Aorta (tissue), 5 donors: ENCODE data around the gene IGF2BP1. TPM values are rescaled to one million over a fixed set of nuclear protein-coding genes. Genes with fewer than 3 reads are reported as not detected.
"Not testable (repeated sequence)": the region's sequence is repeated elsewhere in the genome, so short reads cannot be mapped to it uniquely, and the experiment has no call there.

Source experiments
- ATAC-seq: fragments of 200-7000 bp; cut with Tn5 transposase; one replicate; pipeline ENCODE4 v1.9.1; 2022; ENCODE audit warnings: moderate library complexity; ENCODE audit not compliant: low FRiP score
- DNase-seq, 2 donors: peaks; one replicate each; pipeline ENCODE4 v3.0.0-alpha.2; 2020
- H3K27ac ChIP-seq, 2 donors: one replicate each; pipeline ENCODE4 v1.5.1; 2013; ENCODE audit warnings: low read length in 2 of 2, mild to moderate bottlenecking in 2 of 2, moderate library complexity in 2 of 2, control low read depth in 1 of 2, inconsistent platforms in 1 of 2, low read depth in 1 of 2
- H3K27me3 ChIP-seq, 2 donors: one replicate each; pipeline ENCODE4 v1.6.1; 2013; ENCODE audit warnings: control low read depth in 1 of 2, low read length in 1 of 2, mild to moderate bottlenecking in 1 of 2, moderate library complexity in 1 of 2; ENCODE audit not compliant: insufficient read depth in 2 of 2, control insufficient read depth in 1 of 2
- H3K36me3 ChIP-seq, 2 donors: one replicate each; pipeline ENCODE4 v1.6.1; 2013; ENCODE audit warnings: control low read depth in 1 of 2, low read length in 1 of 2, mild to moderate bottlenecking in 1 of 2; ENCODE audit not compliant: insufficient read depth in 2 of 2, control insufficient read depth in 1 of 2
- H3K4me1 ChIP-seq, 2 donors: one replicate each; pipeline ENCODE4 v1.6.1; 2013; ENCODE audit warnings: low read length in 2 of 2, control low read depth in 1 of 2, mild to moderate bottlenecking in 1 of 2, moderate library complexity in 1 of 2; ENCODE audit not compliant: insufficient read depth in 2 of 2, control insufficient read depth in 1 of 2
- H3K4me3 ChIP-seq, 2 donors: one replicate each; pipeline ENCODE4 v1.5.1; 2013; ENCODE audit warnings: low read length in 2 of 2, control low read depth in 1 of 2, mild to moderate bottlenecking in 1 of 2
- H3K9me3 ChIP-seq: one replicate; pipeline ENCODE4 v1.6.1; 2013; ENCODE audit warnings: mild to moderate bottlenecking, low read length; ENCODE audit not compliant: control insufficient read depth
- WGBS, 2 donors: extraction: QIAGEN DNeasy Blood & Tissue Kit; methylation state at CpG; one replicate each; pipeline ENCODE4 v1.1.7; 2013; 5-methylcytosine and 5-hydroxymethylcytosine counted together
- intact Hi-C, 2 donors: fragments of 100-400 bp; cut with DNase I; formaldehyde crosslinking; loops; one replicate each; pipeline versions ENCODE4 v1.14.2 to v1.15.0; 2022
- polyA plus RNA-seq, 2 donors: library from polyadenylated mRNA; stranded (reverse); fragments of 200-250 nt; gene quantifications; one replicate each; pipeline ENCODE4 v1.2.3, GENCODE V29; 2013
- total RNA-seq, 2 donors: library from RNA; stranded (reverse); fragmentation: NEBNext Ultra II Directional; extraction: Animal tissue kit (Norgen Biotek cat#: 25700); gene quantifications; one replicate each; pipeline ENCODE4 v1.2.1, GENCODE V29; 2021
- donor health status: healthy with polysubstance abuse.
- donor health status: Bipolar disorder and iron deficiency.
- donor health status: DM: no; HTN: no; CAD: no.
- donor health status: DM: no; HTN: no; CAD: no.
- donor health status: DM: yes; HTN: yes; CAD: no.

The IGF2BP1 gene
- total and polyA plus RNA-seq, 4 donors, result 0.13 to 0.29 TPM; not detected in 2

DNA sequence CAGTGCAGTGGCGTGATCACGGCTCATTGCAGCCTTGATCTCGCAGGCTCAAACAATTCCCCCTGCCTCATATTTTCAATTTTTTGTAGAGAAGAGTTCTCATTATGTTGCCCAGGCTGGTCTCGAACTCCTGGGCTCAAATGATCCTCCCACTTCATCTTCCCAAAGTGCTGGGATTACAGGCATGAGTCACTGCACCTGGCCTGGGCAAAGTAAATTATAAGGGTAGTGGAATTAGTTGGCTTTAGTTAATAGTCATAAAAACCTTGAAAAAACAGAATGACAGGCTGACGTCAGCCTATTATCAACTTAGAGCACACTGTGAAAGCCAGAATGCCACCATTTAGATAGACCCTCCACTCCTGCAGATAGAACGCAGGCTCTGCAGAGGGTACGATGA lies 91.9 kb downstream of the IGF2BP1 start:
- Histone ChIP-seq H3K4me1 (no peaks in the 10 kb centered on the region), H3K27me3 (no peaks in the 10 kb centered on the region), H3K27ac (no peak overlapping the region), H3K4me3 (no peak overlapping the region), H3K36me3 (no peaks in the 10 kb centered on the region), H3K9me3 (no peaks in the 10 kb centered on the region)
- DNase-seq (no peak), ATAC-seq (no peak)
- intact Hi-C loops, result no loop called here
- WGBS, 2 donors, result 86 to 87% methylated on average over 7 of the region's 7 CpGs

DNA sequence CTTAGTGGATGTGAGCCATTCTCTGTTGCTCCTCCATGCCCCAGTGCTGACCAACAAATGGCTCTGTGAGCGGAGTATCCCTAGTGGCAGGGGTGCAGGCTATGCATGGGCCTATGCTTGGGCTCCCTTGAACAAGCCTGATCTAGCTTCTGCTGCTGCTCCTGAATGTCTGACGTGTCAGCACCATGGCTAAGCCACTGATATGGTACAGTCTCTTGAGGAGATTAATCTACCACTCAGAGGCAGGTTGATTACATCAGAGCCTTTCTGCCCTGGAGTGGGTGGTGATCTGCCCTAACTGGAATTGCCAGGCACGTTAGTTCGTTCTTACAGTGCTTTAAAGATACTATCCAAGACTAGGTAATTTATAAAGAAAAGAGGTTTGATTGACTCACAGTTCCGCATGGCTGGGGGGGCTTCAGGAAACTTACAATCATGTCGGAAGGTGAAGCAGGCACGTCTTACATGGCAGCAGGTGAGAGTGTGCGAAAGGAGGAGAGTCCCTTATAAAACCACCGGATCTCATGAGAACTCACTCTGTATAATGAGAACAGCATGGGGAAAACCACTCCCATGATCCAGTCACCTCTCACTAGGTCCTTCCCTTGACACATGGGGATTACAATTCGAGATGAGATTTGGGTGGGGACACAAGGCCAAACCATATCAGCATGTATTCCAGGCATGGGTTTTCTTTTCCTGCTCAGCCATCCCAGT lies 93.9 kb downstream of the IGF2BP1 start:
- DNase-seq (no peak), ATAC-seq (no peak)
- no peak overlapping the region for H3K27ac ChIP-seq
- intact Hi-C loops, result no loop called here
- 76 to 88% methylated on average over 10 of the region's 10 CpGs for WGBS, 2 donors
- no peaks in the 10 kb centered on the region for H3K36me3 ChIP-seq
- no peaks in the 10 kb centered on the region for H3K4me1 ChIP-seq
- no peaks in the 10 kb centered on the region for H3K9me3 ChIP-seq
- H3K4me3 ChIP-seq, result no peak overlapping the region
- no peaks in the 10 kb centered on the region for H3K27me3 ChIP-seq

DNA sequence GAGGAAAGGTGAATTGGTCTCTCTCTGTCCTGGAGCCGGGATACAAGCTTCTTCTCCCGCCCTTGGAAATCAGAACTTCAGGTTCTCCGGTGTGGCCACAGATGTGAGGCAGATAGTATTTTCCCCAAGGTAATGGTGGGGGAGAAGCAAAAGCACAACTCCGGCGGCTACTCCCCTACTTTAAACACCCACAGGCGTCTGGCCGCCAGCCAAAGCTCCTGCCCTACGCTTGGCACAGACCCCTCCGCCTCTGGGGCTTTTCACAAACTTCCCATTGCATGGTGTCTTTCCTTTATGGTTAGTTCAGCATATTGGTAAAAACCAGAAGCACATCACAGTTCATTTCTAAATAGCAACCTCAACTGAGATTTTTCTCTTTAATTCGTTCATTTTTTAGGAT lies 95.9 kb downstream of the IGF2BP1 start:
- no peaks in the 10 kb centered on the region for H3K27me3 ChIP-seq
- H3K36me3 ChIP-seq, result no peaks in the 10 kb centered on the region
- ATAC-seq (no peak), DNase-seq (no peak)
- no peaks in the 10 kb centered on the region for H3K4me1 ChIP-seq
- H3K9me3 ChIP-seq, result no peaks in the 10 kb centered on the region
- 52 to 58% methylated on average over 10 of the region's 10 CpGs for WGBS, 2 donors
- intact Hi-C loops, result no loop called here
- no peak overlapping the region for H3K4me3 ChIP-seq
- no peak overlapping the region for H3K27ac ChIP-seq

DNA sequence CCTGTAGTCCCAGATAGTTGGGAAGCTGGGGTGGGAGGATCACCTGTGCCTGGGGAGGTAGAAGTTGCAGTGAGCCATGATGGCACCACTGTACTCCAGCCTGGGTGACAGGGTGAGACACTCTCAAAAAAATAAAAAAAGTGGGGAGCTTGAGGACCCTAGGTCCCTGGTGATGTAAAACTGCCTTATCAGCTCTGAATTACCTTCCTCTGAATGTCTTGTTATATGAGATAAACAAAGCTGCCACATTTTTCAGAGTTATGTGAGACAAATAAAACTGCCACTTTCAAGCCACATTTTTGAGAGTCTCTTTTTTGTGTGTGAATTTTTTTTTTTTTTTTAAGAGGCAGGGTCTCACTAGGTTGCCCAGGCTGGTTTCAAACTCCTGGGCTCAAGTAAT lies 103.4 kb downstream of the IGF2BP1 start:
- Histone ChIP-seq H3K4me3 (no peak overlapping the region), H3K27me3 (no peaks in the 10 kb centered on the region), H3K36me3 (no peaks in the 10 kb centered on the region), H3K27ac (no peak overlapping the region), H3K4me1 (no peaks in the 10 kb centered on the region), H3K9me3 (no peaks in the 10 kb centered on the region)
- DNase-seq, result no peak
- intact Hi-C loops, result no loop called here
- no peak for ATAC-seq

DNA sequence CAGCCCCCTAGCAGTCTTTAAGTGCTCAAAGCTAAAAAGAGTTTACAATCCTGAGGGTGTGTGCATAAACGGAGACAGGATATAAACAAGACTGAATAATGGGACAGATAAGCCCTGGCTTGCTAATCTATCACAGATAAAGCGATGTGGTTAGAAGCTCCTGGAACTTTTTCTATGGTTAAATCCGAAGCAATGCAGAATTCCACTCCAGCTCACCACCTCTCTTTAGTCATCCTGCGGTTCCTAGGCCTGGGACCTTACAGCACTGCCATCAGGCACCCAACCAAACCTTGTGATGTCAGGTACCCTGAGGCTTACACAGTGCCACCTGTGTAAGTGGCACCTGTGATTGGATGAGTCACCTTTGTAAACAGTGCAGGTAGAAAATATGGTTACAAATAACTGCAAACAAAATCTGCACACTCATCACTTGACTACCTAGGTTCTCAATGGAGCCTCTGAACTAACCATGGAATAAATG lies 103.9 kb downstream of the IGF2BP1 start:
- no peaks in the 10 kb centered on the region for H3K4me1 ChIP-seq
- H3K9me3 ChIP-seq, result no peaks in the 10 kb centered on the region
- H3K27ac ChIP-seq, result no peak overlapping the region
- DNase-seq (no peak), ATAC-seq (no peak)
- no peak overlapping the region for H3K4me3 ChIP-seq
- WGBS, 2 donors, result 68 to 85% methylated on average over 4 of the region's 4 CpGs
- no peaks in the 10 kb centered on the region for H3K27me3 ChIP-seq
- H3K36me3 ChIP-seq, result no peaks in the 10 kb centered on the region
- intact Hi-C loops, result no loop called here

- H3K27me3 ChIP-seq, H3K27ac ChIP-seq, DNase-seq, H3K9me3 ChIP-seq, H3K36me3 ChIP-seq, intact Hi-C loops, ATAC-seq, H3K4me3 ChIP-seq, H3K4me1 ChIP-seq: not testable (repeated sequence)
- 92 to 94% methylated on average over 14 of the region's 14 CpGs for WGBS, 2 donors
These were observed 106.2 kb downstream of the IGF2BP1 start for GRCh38 chr17:49103360-49103759.

GRCh38 chr17:49104511-49105074 lies 107.4 kb downstream of the IGF2BP1 start:
- WGBS, 2 donors, result 71 to 74% methylated on average over 8 of the region's 8 CpGs
- H3K27ac ChIP-seq, result no peak overlapping the region
- no peaks in the 10 kb centered on the region for H3K36me3 ChIP-seq
- ATAC-seq, result no peak
- no peaks in the 10 kb centered on the region for H3K9me3 ChIP-seq
- intact Hi-C loops, result no loop called here
- DNase-seq, result no peak
- H3K27me3 ChIP-seq, result no peaks in the 10 kb centered on the region
- H3K4me1 ChIP-seq, result no peaks in the 10 kb centered on the region
- no peak overlapping the region for H3K4me3 ChIP-seq
